Neural progenitor cell (in vitro differentiated cells): ENCODE data around the gene NAT10. TPM values are rescaled to one million over a fixed set of nuclear protein-coding genes. Genes with fewer than 3 reads are reported as not detected.

Experiments used
- DNase-seq: peaks from one replicate; pipeline ENCODE4 v3.0.0-alpha.2; 2016; ENCODE audit warnings: low spot score
- H2AFZ ChIP-seq: fragments of 200-600 bp; sonication (generic); replicated peaks from 2 replicates; pipeline ENCODE4 v1.6.1; 2016; ENCODE audit warnings: antibody characterized with exemption
- H3F3A ChIP-seq: fragments of 200-600 bp; sonication (generic); 2 replicates; pipeline ENCODE4 v1.6.1; 2016; ENCODE audit warnings: antibody characterized with exemption, low read depth
- H3K27ac ChIP-seq: fragments of 200-600 bp; sonication (generic); 2 replicates; pipeline ENCODE4 v1.5.1; 2016; ENCODE audit warnings: mild to moderate bottlenecking
- H3K27me3 ChIP-seq: fragments of 200-600 bp; sonication (generic); 2 replicates; pipeline ENCODE4 v1.6.1; 2016; ENCODE audit warnings: mild to moderate bottlenecking, moderate library complexity
- H3K36me3 ChIP-seq: fragments of 200-600 bp; sonication (generic); 2 replicates; pipeline ENCODE4 v1.5.1; 2016
- H3K4me1 ChIP-seq: fragments of 200-600 bp; sonication (generic); 2 replicates; pipeline ENCODE4 v1.6.1; 2016; ENCODE audit warnings: mixed run types
- H3K4me2 ChIP-seq: fragments of 200-600 bp; sonication (generic); 2 replicates; pipeline ENCODE4 v1.6.1; 2016
- H3K4me3 ChIP-seq: fragments of 200-600 bp; sonication (generic); 2 replicates; pipeline ENCODE4 v1.5.1; 2016
- H3K79me2 ChIP-seq: fragments of 200-600 bp; sonication (generic); 2 replicates; pipeline ENCODE4 v1.6.1; 2016; ENCODE audit warnings: low read depth
- H3K9ac ChIP-seq: fragments of 200-600 bp; sonication (generic); 2 replicates; pipeline ENCODE4 v1.6.1; 2016
- H3K9me3 ChIP-seq: fragments of 200-600 bp; sonication (generic); 2 replicates; pipeline ENCODE4 v1.5.1; 2016; ENCODE audit warnings: low read depth
- H4K20me1 ChIP-seq: fragments of 200-600 bp; sonication (generic); 2 replicates; pipeline ENCODE4 v1.6.1; 2016; ENCODE audit warnings: low read depth
- H3K27ac Mint-ChIP-seq: 3 replicates; pipeline ENCODE4 v1.8.0; 2021; ENCODE audit warnings: mixed read lengths
- H3K27me3 Mint-ChIP-seq: 2 replicates; pipeline ENCODE4 v1.8.0; 2022; ENCODE audit warnings: low read depth, mild to moderate bottlenecking, inconsistent platforms, moderate library complexity, mixed read lengths; ENCODE audit not compliant: insufficient read depth
- H3K36me3 Mint-ChIP-seq: 3 replicates; pipeline ENCODE4 v1.8.0; 2021; ENCODE audit warnings: mixed read lengths
- H3K4me1 Mint-ChIP-seq: 3 replicates; pipeline ENCODE4 v1.8.0; 2021; ENCODE audit warnings: mixed read lengths
- H3K4me3 Mint-ChIP-seq: 3 replicates; pipeline ENCODE4 v1.8.0; 2021; ENCODE audit warnings: mild to moderate bottlenecking, moderate library complexity, mixed read lengths
- H3K9me3 Mint-ChIP-seq: 3 replicates; pipeline ENCODE4 v1.8.0; 2020; ENCODE audit warnings: mixed read lengths
- CTCF ChIP-seq: fragments of 200-600 bp; sonication (generic); IDR thresholded peaks from 2 replicates; pipeline ENCODE4 v1.5.1; 2017; ENCODE audit warnings: antibody characterized with exemption, mild to moderate bottlenecking
- EZH2 ChIP-seq: fragments of 200-600 bp; sonication (generic); IDR thresholded peaks from 2 replicates; pipeline ENCODE4 v1.6.1; 2017; ENCODE audit warnings: antibody characterized with exemption, mild to moderate bottlenecking, moderate library complexity
- EZH2phosphoT487 ChIP-seq: fragments of 200-600 bp; sonication (generic); IDR thresholded peaks from 2 replicates; pipeline ENCODE4 v1.6.1; 2017; ENCODE audit warnings: antibody characterized with exemption
- total RNA-seq: library from RNA; depleted of rRNA; stranded (reverse); fragments of >200 nt; gene quantifications from 2 replicates; pipeline ENCODE4 v1.2.3, GENCODE V29; 2015; ENCODE audit warnings: low replicate concordance

NAT10 gene
- total RNA-seq, 1 donor from 2014 or later, result 42.9 TPM

- Mint-ChIP-seq H3K4me3 (no peak overlapping the region), H3K9me3 (no peaks in the 10 kb centered on the region), H3K4me1 (peaks cover 4% of the 10 kb centered on the region), H3K36me3 (peaks cover 6% of the 10 kb centered on the region), H3K27ac (no peak overlapping the region), H3K27me3 (peaks cover 10% of the 10 kb centered on the region)
- H3K79me2 ChIP-seq, result no peaks in the 10 kb centered on the region
- no peaks in the 10 kb centered on the region for H3K9me3 ChIP-seq
- no peaks in the 10 kb centered on the region for H3K4me1 ChIP-seq
- H3K4me3 ChIP-seq, result no peak overlapping the region
- H3K4me2 ChIP-seq, result no peak overlapping the region
- no peak for DNase-seq
- no peak overlapping the region for H3K9ac ChIP-seq
- TF ChIP-seq EZH2, result no peak
- TF ChIP-seq EZH2phosphoT487, result no peak
- TF ChIP-seq CTCF, result no peak
- H3K27ac ChIP-seq, result no peak overlapping the region
- H3K27me3 ChIP-seq, result no peaks in the 10 kb centered on the region
- no peaks in the 10 kb centered on the region for H3K36me3 ChIP-seq
- H3F3A ChIP-seq, result no peaks in the 10 kb centered on the region
- no peak overlapping the region for H2AFZ ChIP-seq
- no peaks in the 10 kb centered on the region for H4K20me1 ChIP-seq
Observed at GRCh38 chr11:34166806-34167740, 61.6 kb downstream of the NAT10 start.

DNA sequence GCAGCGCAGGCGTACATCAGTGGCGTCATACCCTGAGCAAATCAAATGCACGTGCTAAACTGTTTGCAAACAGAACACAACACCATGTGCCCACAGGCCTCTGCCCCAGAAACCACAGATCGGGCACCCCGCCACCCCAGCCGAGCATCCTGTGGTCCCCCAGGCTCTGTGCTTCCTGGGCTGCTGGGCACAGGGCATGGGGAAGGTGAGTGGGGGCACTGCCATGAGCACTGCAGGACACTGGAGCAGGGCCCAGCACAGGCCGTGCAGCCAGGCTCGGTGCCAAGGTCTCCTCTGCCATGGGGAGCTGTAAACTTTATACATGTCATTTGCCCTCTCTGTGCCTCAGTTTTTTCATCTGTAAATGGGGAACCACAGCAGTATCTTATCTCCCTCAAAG, 62.5 kb downstream of the NAT10 start:
- no peak overlapping the region for H3K9ac ChIP-seq
- H3K4me1 ChIP-seq, result no peaks in the 10 kb centered on the region
- no peaks in the 10 kb centered on the region for H3K36me3 ChIP-seq
- no peaks in the 10 kb centered on the region for H3K9me3 ChIP-seq
- H3F3A ChIP-seq, result no peaks in the 10 kb centered on the region
- H3K27me3 ChIP-seq, result no peaks in the 10 kb centered on the region
- TF ChIP-seq CTCF (no peak), EZH2phosphoT487 (no peak), EZH2 (no peak)
- H2AFZ ChIP-seq, result no peak overlapping the region
- peaks cover 4% of the 10 kb centered on the region for H3K4me1 Mint-ChIP-seq
- no peaks in the 10 kb centered on the region for H4K20me1 ChIP-seq
- peaks cover 6% of the 10 kb centered on the region for H3K36me3 Mint-ChIP-seq
- no peak for DNase-seq
- no peak overlapping the region for H3K4me2 ChIP-seq
- H3K27ac ChIP-seq, result no peak overlapping the region
- H3K4me3 Mint-ChIP-seq, result no peak overlapping the region
- H3K4me3 ChIP-seq, result no peak overlapping the region
- H3K27ac Mint-ChIP-seq, result peak overlapping the region; percentile 53
- H3K79me2 ChIP-seq, result no peaks in the 10 kb centered on the region
- H3K9me3 Mint-ChIP-seq, result no peaks in the 10 kb centered on the region
- peaks cover 10% of the 10 kb centered on the region for H3K27me3 Mint-ChIP-seq

DNA sequence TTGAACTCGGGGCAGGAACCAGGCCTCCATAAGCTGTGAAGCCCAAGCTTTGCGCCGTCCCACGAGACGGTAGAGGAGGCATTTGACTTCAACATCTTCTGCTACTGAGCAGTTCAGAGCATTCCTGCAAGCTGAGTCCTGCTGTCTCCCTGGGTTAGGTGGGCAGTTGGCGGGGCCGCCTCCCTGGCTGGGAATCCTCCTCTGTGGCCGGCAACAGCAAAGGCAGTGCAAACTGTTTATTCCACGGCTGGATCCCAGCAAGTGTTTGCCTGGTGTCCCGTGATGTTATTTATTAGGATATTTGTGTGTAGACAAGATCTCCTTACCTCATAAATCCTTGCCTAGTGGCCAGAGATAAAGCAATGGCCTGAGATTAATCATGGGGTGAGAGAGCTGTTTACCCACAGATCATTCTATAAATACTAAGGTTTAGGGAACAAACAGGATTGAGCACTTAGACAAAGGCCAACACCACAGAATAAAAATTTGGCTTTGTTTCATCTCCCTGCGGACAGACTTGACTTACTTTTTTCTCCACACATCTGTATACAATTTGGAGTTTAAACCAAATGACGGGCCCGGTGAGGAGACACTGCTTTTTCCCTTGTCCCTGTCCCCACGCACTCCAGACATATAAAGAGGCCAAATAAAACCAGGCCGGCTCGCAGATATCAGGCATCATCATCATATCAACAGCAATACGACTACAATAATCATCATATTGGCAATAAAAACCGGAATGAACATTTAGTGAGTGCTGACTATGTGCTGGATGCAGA, 63.4 kb downstream of the NAT10 start:
- H3K27ac Mint-ChIP-seq, result peak overlapping the region; percentile 55

More for the DNA sequence above, 63.4 kb downstream of the NAT10 start:
- no peak overlapping the region for H3K9ac ChIP-seq
- Mint-ChIP-seq H3K4me3 (no peak overlapping the region), H3K36me3 (peaks cover 6% of the 10 kb centered on the region), H3K9me3 (no peaks in the 10 kb centered on the region), H3K27me3 (peaks cover 8% of the 10 kb centered on the region), H3K4me1 (peaks cover 6% of the 10 kb centered on the region)
- H3K27me3 ChIP-seq, result peaks cover 6% of the 10 kb centered on the region
- no peak overlapping the region for H2AFZ ChIP-seq
- no peak for TF ChIP-seq EZH2phosphoT487
- TF ChIP-seq EZH2, result no peak
- TF ChIP-seq CTCF, result no peak
- no peaks in the 10 kb centered on the region for H3F3A ChIP-seq
- no peak overlapping the region for H3K27ac ChIP-seq
- H3K4me1 ChIP-seq, result no peaks in the 10 kb centered on the region
- no peaks in the 10 kb centered on the region for H3K36me3 ChIP-seq
- no peaks in the 10 kb centered on the region for H3K79me2 ChIP-seq
- H3K4me2 ChIP-seq, result no peak overlapping the region
- no peaks in the 10 kb centered on the region for H4K20me1 ChIP-seq
- no peak overlapping the region for H3K4me3 ChIP-seq
- no peak for DNase-seq
- no peaks in the 10 kb centered on the region for H3K9me3 ChIP-seq
